H1 (cell line): ENCODE results near the gene CYBA. TPM values are rescaled to one million over a fixed set of nuclear protein-coding genes. Genes with fewer than 3 reads are reported as not detected.

Experiments
- BRCA1 ChIP-seq: IDR thresholded peaks from 2 replicates; pipeline ENCODE4 v1.6.1; 2012; ENCODE audit warnings: low read depth, low read length, improper control_type of control experiment
- CEBPB ChIP-seq: IDR thresholded peaks from 2 replicates; pipeline ENCODE4 v1.6.1; 2012; ENCODE audit warnings: low read depth, low read length
- EP300 ChIP-seq, 2 experiments: IDR thresholded peaks; 1 replicate in 1 of 2; 2 replicates in 1 of 2; pipeline ENCODE4 v1.6.1; 2011 to 2012; ENCODE audit warnings: low read depth in 2 of 2, low read length in 2 of 2, mild to moderate bottlenecking in 2 of 2, borderline replicate concordance in 1 of 2, inconsistent platforms in 1 of 2, moderate library complexity in 1 of 2
- GABPA ChIP-seq: IDR thresholded peaks from 2 replicates; pipeline ENCODE4 v1.6.1; 2011; ENCODE audit warnings: mild to moderate bottlenecking, low read length, moderate library complexity, borderline replicate concordance; ENCODE audit not compliant: insufficient read depth
- NANOG ChIP-seq: IDR thresholded peaks from 2 replicates; pipeline ENCODE4 v1.6.1; 2011; ENCODE audit warnings: low read length, low read depth, mild to moderate bottlenecking, inconsistent platforms; ENCODE audit not compliant: insufficient read depth, poor library complexity, severe bottlenecking
- SUZ12 ChIP-seq: fragments of 200-600 bp; sonication (generic); IDR thresholded peaks from 2 replicates; pipeline ENCODE4 v1.6.1; 2012; ENCODE audit warnings: mild to moderate bottlenecking, inconsistent platforms, low read length, moderate library complexity, mixed read lengths
- polyA plus RNA-seq, 7 experiments: library from polyadenylated mRNA; depleted of rRNA in 3 of 7; stranded (reverse) in 5 of 7; unstranded in 2 of 7; fragments of >200 nt in 5 of 7; fragments of 200-250 nt in 2 of 7; gene quantifications; 1 replicate in 5 of 7; 2 replicates in 1 of 7; 4 replicates in 1 of 7; pipeline versions ENCODE4 v1.2.1 to v1.2.3, GENCODE V29; 2011 to 2013; ENCODE audit warnings: missing spikeins in 2 of 7, mixed read lengths in 2 of 7
- total RNA-seq: library from RNA; stranded (reverse); fragmentation: NEBNext Ultra II Directional; extraction: Animal tissue kit (Norgen Biotek cat#: 25700); gene quantifications from 2 replicates; pipeline ENCODE4 v1.2.1, GENCODE V29; 2021

The CYBA gene
- total and polyA plus RNA-seq, 2 of the 8 experiments (the other 6 are each of a cell fraction or from before 2014, with no cell fraction given) = 136 to 254 TPM

- TF ChIP-seq EP300 (IDR thresholded peaks at IDR 0.05; ENCODE audit: borderline replicate concordance in 1 of 2, low read depth in 2 of 2, low read length in 2 of 2) = no peak
- TF ChIP-seq CEBPB = no peak
- TF ChIP-seq BRCA1 = no peak
- TF ChIP-seq NANOG = no peak
- TF ChIP-seq GABPA = no peak
- TF ChIP-seq SUZ12 = no peak
Measured at GRCh38 chr16:88618182-88618955, 32.5 kb downstream of the CYBA start (continued).
